Pancreas (tissue), 10 donors: ENCODE results near the gene SLIT3. TPM values are rescaled to one million over a fixed set of nuclear protein-coding genes. Genes with fewer than 3 reads are reported as not detected.

Experiments used
- ATAC-seq, 4 donors: fragments of 200-7000 bp; cut with Tn5 transposase; one replicate each; pipeline versions ENCODE4 v1.8.0 to v1.9.1; 2020; ENCODE audit warnings: mild to moderate bottlenecking in 4 of 4, moderate library complexity in 4 of 4
- DNase-seq, 6 donors: peaks; one replicate each; pipeline ENCODE4 v3.0.0-alpha.2; 2020
- FAIRE-seq: peaks from 2 replicates; lab custom pipeline; 2012; peaks lifted over from hg19 to GRCh38; lab: Jason Lieb, UNC
- H3K27ac ChIP-seq, 4 donors: fragments of 200-600 bp; sonication (generic); 1 replicate in 3 of 4; 2 replicates in 1 of 4; pipeline versions ENCODE4 v1.5.0 to v1.8.0; 2020
- H3K27me3 ChIP-seq, 4 donors: fragments of 200-600 bp; one replicate each; pipeline ENCODE4 v1.8.0; 2021
- H3K36me3 ChIP-seq, 3 donors: fragments of 200-600 bp; sonication (generic) in 1 of 3; one replicate each; pipeline versions ENCODE4 v1.5.0 to v1.8.0; 2020 to 2021
- H3K4me1 ChIP-seq, 3 donors: fragments of 200-600 bp; one replicate each; pipeline ENCODE4 v1.8.0; 2021
- H3K4me3 ChIP-seq, 4 donors: fragments of 200-600 bp; sonication (generic) in 2 of 4; one replicate each; pipeline versions ENCODE4 v1.5.0 to v1.8.0; 2020 to 2021
- H3K9me3 ChIP-seq, 4 donors: fragments of 200-600 bp; one replicate each; pipeline ENCODE4 v1.8.0; 2021
- WGBS, 2 donors: extraction: QIAGEN DNeasy Blood & Tissue Kit; methylation state at CpG; one replicate each; pipeline ENCODE4 v1.1.7; 2013; 5-methylcytosine and 5-hydroxymethylcytosine counted together
- intact Hi-C, 3 donors: fragments of 100-400 bp; cut with DNase I; formaldehyde crosslinking; loops; one replicate each; pipeline versions ENCODE4 v1.11.1 to v1.14.2; 2022
- polyA plus RNA-seq, 2 donors: library from polyadenylated mRNA; stranded (reverse); fragments of 200-250 nt; gene quantifications; one replicate each; pipeline ENCODE4 v1.2.3, GENCODE V29; 2013
- total RNA-seq, 6 donors: library from RNA; stranded (reverse); fragmentation: NEBNext Ultra II Directional in 4 of 6; extraction: Animal tissue kit (Norgen Biotek cat#: 25700) in 4 of 6; gene quantifications; one replicate each; pipeline versions ENCODE4 v1.2.1 to v1.2.4, GENCODE V29; 2021 to 2023
- TF ChIP-seq, protein P1 (sequence below), 4 donors: fragments of 200-600 bp; sonication (generic) in 3 of 4; IDR thresholded peaks; one replicate each; pipeline versions ENCODE4 v1.5.0 to v1.8.0; 2021; ENCODE audit warnings: antibody characterized with exemption in 4 of 4
- donor health status: healthy with polysubstance abuse.
- donor health status: DM: no; HTN: no; CAD: no; lungs with moderate emphysema.
- donor health status: DM: no; HTN: no; CAD: no.
- donor health status: control.
- donor health status: control.
- donor health status: Bipolar disorder and iron deficiency.
- donor health status: DM: yes; HTN: yes; CAD: no.
- donor health status: DM: no; HTN: no; CAD: no.
- donor health status: DM: no; HTN: no; CAD: no.
- donor health status: DM: yes; HTN: yes; CAD: no.

SLIT3 gene
- total and polyA plus RNA-seq, 8 donors, result 1.1 to 11.4 (median 2.1) TPM

DNA sequence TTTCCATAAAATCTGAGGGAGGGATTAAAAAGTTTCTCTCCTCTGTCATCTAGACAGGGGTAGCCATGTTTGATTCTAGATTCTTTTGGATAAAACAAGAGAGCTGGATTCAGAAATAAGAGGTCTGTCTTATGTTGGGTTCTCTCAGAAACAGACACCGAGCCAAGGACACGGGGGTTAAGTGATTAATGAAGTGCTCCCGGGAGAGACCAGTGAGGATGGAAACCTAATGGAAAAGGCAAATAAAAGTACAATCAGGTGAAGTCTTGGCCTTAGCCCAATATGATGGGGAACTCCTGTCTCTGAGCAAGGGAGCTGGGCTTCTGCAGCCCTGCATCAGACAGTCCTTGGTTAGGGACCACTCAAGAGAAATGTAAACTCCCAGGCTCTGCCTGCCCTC is 413.0 kb downstream of the SLIT3 start:
- no peak for ATAC-seq
- Histone ChIP-seq H3K4me1 (peaks cover 0 to 3% (median 0%) of the 10 kb centered on the region in 3 donors), H3K27me3 (peaks cover 0 to 3% (median 0%) of the 10 kb centered on the region in 4 donors), H3K4me3 (no peak overlapping the region), H3K27ac (no peak overlapping the region), H3K9me3 (no peaks in the 10 kb centered on the region), H3K36me3 (no peaks in the 10 kb centered on the region)
- intact Hi-C loops, result no loop called here
- TF ChIP-seq, protein P1, sequence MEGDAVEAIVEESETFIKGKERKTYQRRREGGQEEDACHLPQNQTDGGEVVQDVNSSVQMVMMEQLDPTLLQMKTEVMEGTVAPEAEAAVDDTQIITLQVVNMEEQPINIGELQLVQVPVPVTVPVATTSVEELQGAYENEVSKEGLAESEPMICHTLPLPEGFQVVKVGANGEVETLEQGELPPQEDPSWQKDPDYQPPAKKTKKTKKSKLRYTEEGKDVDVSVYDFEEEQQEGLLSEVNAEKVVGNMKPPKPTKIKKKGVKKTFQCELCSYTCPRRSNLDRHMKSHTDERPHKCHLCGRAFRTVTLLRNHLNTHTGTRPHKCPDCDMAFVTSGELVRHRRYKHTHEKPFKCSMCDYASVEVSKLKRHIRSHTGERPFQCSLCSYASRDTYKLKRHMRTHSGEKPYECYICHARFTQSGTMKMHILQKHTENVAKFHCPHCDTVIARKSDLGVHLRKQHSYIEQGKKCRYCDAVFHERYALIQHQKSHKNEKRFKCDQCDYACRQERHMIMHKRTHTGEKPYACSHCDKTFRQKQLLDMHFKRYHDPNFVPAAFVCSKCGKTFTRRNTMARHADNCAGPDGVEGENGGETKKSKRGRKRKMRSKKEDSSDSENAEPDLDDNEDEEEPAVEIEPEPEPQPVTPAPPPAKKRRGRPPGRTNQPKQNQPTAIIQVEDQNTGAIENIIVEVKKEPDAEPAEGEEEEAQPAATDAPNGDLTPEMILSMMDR (IDR thresholded peaks at IDR 0.05), result no peak
- no peak for DNase-seq
- no peak for FAIRE-seq
- WGBS, 2 donors, result 26 to 32% methylated on average over 3 of the region's 3 CpGs

DNA sequence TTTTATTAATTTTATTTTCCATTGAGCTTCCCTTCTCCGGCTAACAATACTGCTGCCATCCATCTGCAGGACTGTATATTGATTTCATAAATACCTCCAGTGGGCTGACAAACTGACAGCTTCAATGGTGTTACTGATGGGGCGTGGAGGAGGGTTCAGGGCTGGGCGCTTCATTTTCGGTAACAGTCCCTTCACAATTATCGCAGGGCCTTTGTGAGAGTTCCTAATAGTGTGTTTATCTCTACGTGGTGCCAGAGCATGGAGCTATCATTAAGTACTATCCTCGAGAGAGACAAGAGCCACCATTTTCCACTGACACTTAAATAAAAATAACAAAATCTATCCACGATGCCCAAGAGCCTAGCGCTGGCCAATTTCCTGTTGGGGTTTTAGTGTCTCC is 414.8 kb downstream of the SLIT3 start:
- ATAC-seq (no peak), DNase-seq (no peak), FAIRE-seq (no peak)
- TF ChIP-seq, protein P1 (IDR thresholded peaks at IDR 0.05), result no peak
- intact Hi-C loops, result no loop called here
- peaks cover 0 to 3% (median 0%) of the 10 kb centered on the region in 3 donors for H3K4me1 ChIP-seq
- H3K36me3 ChIP-seq, result no peaks in the 10 kb centered on the region
- peaks cover 0 to 3% (median 0%) of the 10 kb centered on the region in 4 donors for H3K27me3 ChIP-seq
- H3K4me3 ChIP-seq, result no peak overlapping the region
- H3K9me3 ChIP-seq, result no peaks in the 10 kb centered on the region
- WGBS, 2 donors, result 55 to 56% methylated on average over 9 of the region's 9 CpGs
- H3K27ac ChIP-seq, result peak overlapping the region in 1 of 4 donors; percentile 33

DNA sequence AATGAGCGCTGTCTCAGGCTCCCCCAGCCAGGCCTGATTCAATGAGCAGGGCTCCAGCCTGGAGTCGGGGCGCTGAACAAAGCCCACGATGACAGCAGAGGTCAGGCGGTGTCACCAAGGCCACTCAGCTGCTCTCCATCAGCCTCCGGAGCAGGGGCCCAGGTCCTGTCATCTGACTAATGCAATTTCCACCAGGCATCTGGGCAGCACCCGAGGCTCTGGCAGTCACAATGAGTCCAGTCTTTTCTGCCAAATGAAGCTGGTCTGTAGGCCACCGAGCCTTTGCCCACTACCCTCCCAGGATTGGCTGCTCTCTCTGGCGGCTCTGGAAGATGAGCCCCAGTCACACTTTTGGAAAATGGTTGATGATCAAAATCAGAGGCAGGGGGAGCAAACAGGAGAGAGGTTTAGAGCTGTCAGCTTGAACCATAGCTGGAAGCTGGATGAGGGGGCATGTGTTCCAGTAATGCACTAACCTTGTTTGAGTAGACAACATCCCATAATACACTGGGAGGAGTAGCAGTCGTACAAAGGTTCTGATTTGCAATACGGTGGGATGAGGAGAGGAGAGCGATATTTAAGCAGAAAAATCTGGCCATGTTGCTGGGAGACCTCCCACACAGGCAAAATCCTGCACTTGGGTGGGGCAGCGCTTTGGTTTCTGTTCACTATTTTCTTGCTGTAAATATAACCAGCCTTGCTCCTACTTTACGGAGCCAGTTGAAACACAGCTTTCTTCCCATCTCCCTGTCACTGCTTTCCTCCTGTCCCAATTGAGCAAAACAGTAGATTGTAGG is 415.4 kb downstream of the SLIT3 start:
- H3K27ac ChIP-seq, result peak overlapping the region in 1 of 4 donors; percentile 22
- FAIRE-seq, result no peak
- H3K27me3 ChIP-seq, result peaks cover 0 to 3% (median 0%) of the 10 kb centered on the region in 4 donors
- H3K4me3 ChIP-seq, result no peak overlapping the region
- no peak for DNase-seq
- intact Hi-C loops, result no loop called here
- 63 to 74% methylated on average over 14 of the region's 14 CpGs for WGBS, 2 donors
- no peak for ATAC-seq
- H3K36me3 ChIP-seq, result no peaks in the 10 kb centered on the region
- TF ChIP-seq, protein P1 (IDR thresholded peaks at IDR 0.05), result no peak
- no peaks in the 10 kb centered on the region for H3K9me3 ChIP-seq
- H3K4me1 ChIP-seq, result peaks cover 0 to 3% (median 0%) of the 10 kb centered on the region in 3 donors

DNA sequence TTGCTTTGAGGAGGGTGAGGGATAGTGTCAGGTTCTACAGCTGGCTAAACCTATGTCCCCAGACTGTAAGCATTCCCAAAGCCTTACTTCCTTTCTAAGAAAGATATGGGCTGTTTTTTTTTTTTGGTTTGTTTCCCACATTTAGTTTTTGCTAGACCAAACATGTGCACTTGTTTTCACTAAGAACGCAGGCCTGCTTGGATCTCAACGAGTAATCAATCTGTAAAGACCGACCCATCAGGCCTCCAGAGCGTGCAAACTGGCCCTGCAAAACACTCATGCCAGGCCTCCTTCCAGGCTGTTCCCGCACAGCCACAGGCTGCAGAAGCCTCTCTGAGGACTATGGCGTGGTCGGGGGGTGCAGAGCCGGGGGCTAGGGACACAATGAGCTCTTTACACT is 416.9 kb downstream of the SLIT3 start:
- Histone ChIP-seq H3K36me3 (no peaks in the 10 kb centered on the region), H3K9me3 (no peaks in the 10 kb centered on the region), H3K4me3 (no peak overlapping the region), H3K27me3 (peaks cover 0 to 3% (median 0%) of the 10 kb centered on the region in 4 donors), H3K4me1 (peaks cover 0 to 10% (median 0%) of the 10 kb centered on the region in 3 donors), H3K27ac (no peak overlapping the region)
- no peak for DNase-seq
- 47 to 56% methylated on average over 8 of the region's 8 CpGs for WGBS, 2 donors
- FAIRE-seq, result no peak
- ATAC-seq, result no peak
- TF ChIP-seq, protein P1 (IDR thresholded peaks at IDR 0.05), result no peak
- intact Hi-C loops, result no loop called here

DNA sequence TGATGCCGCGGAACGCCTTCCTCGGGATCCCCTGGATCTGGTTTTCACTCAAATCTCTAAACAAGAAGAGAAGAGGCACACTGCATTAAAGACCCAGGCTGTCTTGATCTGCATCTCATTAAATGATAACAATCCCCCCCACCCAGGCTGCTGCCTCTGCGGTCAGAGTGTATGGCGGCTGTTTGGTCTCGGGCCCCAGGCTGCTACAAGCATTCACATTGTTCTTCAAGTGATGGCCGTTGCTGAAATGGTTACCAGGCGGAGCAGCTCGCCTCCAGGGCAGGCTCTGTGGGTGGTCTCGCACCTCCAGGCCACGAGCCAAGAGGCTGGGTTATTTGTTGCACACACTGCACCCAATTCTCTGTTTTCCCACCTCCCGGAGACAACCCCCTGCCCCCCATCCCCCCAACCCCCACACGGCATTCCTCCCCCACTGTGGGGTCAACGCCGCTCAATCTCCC is 417.6 kb downstream of the SLIT3 start:
- TF ChIP-seq, protein P1 (IDR thresholded peaks at IDR 0.05), result no peak
- Histone ChIP-seq H3K27ac (no peak overlapping the region), H3K9me3 (no peaks in the 10 kb centered on the region), H3K4me1 (peaks cover 0 to 10% (median 2%) of the 10 kb centered on the region in 3 donors), H3K27me3 (peaks cover 0 to 3% (median 0%) of the 10 kb centered on the region in 4 donors), H3K36me3 (no peaks in the 10 kb centered on the region), H3K4me3 (no peak overlapping the region)
- intact Hi-C loops, result no loop called here
- DNase-seq, result no peak
- no peak for ATAC-seq
- no peak for FAIRE-seq
- 64 to 68% methylated on average over 16 of the region's 16 CpGs for WGBS, 2 donors
